Measurements from ENCODE around the gene TRIM65. TPM values are rescaled to one million over a fixed set of nuclear protein-coding genes. Genes with fewer than 3 reads are reported as not detected.

TRIM65 gene
- total and polyA plus RNA-seq, 2 of the 13 experiments (the other 11 are each of a cell fraction or from before 2014, with no cell fraction given), result 10.3 to 22.4 TPM

DNA sequence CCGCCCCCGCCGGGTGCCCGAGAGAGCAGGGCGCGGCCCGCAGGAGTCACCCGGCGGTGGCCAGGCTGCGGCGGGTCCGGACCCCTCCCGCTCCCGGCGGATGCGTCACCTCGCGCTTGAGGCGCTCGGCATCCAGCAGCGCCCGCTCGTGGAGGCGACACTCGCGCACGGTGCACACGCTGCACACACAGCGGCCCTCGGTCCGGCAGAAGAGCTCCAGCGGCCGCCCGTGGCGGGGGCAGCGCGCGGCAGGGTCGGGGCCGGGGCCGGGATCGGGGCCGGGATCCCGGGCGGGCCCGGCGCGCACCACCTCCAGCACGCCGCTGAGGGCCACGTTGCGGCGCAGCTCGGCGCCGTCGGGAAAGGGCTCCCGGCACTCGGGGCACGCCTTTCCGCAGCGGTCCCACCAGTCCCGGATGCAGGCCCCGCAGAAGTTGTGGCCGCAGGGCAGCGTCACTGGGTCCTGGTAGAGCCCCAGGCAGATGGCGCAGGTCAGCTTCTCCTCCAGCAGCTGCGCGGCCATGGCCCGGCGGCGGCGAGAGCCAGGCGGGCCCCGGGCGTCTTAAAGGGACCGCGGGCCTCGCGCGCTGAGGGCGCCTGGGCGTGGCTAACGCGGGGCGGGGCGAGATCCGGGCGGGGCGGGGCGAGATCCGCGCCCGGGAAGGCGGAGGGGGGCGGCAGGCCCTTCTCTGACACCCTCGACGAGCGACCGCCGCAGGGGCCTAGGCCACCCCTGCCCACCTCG lies at the start of gene TRIM65 (continued):
- TF ChIP-seq ATM (IDR thresholded peaks at IDR 0.05; ENCODE audit: borderline replicate concordance) (no peak), FOXM1 (CRISPR knock-in tag; IDR thresholded peaks at IDR 0.05) (no peak), FIP1L1 (IDR thresholded peaks at IDR 0.05; ENCODE audit: borderline replicate concordance, insufficient read depth, low read depth, low read length) (no peak), NPAS2 (CRISPR knock-in tag; IDR thresholded peaks at IDR 0.05; ENCODE audit: borderline replicate concordance) (no peak), TCF12 (IDR thresholded peaks at IDR 0.05) (no peak), TCF12 (CRISPR knock-in tag; IDR thresholded peaks at IDR 0.05) (peak; percentile 38; the same call in 1 of the 2 replicates), CEBPG (CRISPR knock-in tag; IDR thresholded peaks at IDR 0.05) (no peak), IRX3 (CRISPR knock-in tag; IDR thresholded peaks at IDR 0.05; ENCODE audit: borderline replicate concordance, low read depth) (peak; percentile 84; the same call in 1 of the 2 replicates), ASH2L (IDR thresholded peaks at IDR 0.05; ENCODE audit: insufficient read length, low read depth, low read length) (no peak), BCLAF1 (IDR thresholded peaks at IDR 0.05) (no peak), AGO2 (optimal IDR thresholded peaks at IDR 0.05; ENCODE audit: low read depth, low read length) (peak; percentile 96), ZBTB1 (CRISPR knock-in tag; IDR thresholded peaks at IDR 0.05; ENCODE audit: borderline replicate concordance) (no peak), ZNF263 (CRISPR knock-in tag; IDR thresholded peaks at IDR 0.05) (0 out of 2 replicates have a peak, but pooled peaks have one; percentile 36), CEBPZ (IDR thresholded peaks at IDR 0.05; ENCODE audit: low read length) (no peak), ZNF280D (CRISPR knock-in tag; IDR thresholded peaks at IDR 0.05) (no peak), NFIB (CRISPR knock-in tag; IDR thresholded peaks at IDR 0.05; ENCODE audit: borderline replicate concordance) (no peak), ZMAT5 (CRISPR knock-in tag; IDR thresholded peaks at IDR 0.05; ENCODE audit: borderline replicate concordance, low read depth) (no peak), ZNF567 (CRISPR knock-in tag; IDR thresholded peaks at IDR 0.05; ENCODE audit: borderline replicate concordance) (no peak), ZNF501 (CRISPR knock-in tag; IDR thresholded peaks at IDR 0.05) (peak; percentile 59; the same call in 1 of the 2 replicates), GTF3A (CRISPR knock-in tag; conservative IDR thresholded peaks at IDR 0.05) (0 out of 2 replicates have a peak, but pooled peaks have one; percentile 37)

All from HepG2 (cell line).